ENCODE data around the gene HOXD12.

Gene HOXD12

DNA sequence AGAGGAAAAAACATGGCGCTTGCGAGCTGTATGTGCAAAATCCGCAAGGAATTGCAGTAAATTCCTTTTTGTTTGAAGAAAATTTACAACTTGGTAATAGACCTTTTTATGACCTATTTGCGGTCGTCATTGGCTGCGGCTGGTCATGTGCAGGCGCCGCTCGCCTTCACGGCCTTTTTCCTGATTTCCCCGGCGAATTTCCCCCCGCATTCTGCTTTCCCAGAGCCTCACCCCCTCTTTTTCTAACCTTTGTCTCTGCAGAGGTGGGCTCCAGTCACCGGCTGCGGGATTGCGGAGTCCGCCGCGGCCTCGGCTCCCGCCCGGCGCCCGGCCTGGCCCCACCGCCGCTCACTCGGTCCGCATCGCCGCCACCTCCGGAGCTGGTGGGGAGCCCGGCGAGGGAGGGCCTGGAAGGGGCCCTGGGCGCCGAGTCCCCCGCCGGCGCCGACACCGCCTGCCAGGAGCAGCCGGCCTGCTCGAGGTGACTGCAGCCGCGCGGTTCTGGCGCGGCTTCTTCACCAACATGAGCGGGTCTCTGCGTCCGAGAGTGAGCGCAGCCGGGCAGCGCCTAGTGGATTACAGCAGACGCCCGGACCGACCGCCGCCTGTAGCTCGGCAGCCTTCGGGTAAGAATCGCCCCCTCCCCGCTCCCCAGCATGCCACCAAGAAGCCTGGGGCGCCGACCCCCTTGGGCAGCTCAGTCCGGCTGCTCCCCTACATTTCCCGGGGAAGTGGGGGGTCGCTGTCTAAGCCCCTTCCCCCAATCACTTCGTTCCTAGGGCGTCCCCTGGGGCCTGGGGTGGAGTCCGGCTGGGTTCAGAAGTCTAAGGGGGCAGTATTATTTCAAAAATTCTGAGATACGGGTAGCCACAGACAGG lies 37.0 kb downstream of the HOXD12 start:
- no peak for DNase-seq

DNA sequence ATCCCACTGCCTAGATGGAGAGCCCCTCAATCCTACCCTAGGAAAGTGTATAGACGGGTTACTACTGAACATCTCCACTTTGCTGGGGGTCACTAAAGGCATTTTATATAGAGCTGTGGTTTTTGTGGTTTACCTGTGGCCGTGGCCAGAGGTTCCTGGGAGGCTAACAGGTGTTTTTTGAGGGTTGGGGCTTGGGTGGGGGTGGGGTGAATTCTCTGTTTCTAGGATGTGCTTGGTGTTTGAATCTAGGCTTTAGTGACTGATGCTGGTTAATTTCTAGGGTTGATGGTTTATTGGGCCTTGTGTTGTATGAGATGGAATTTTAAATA lies 37.6 kb downstream of the HOXD12 start:
- no peak for DNase-seq

DNA sequence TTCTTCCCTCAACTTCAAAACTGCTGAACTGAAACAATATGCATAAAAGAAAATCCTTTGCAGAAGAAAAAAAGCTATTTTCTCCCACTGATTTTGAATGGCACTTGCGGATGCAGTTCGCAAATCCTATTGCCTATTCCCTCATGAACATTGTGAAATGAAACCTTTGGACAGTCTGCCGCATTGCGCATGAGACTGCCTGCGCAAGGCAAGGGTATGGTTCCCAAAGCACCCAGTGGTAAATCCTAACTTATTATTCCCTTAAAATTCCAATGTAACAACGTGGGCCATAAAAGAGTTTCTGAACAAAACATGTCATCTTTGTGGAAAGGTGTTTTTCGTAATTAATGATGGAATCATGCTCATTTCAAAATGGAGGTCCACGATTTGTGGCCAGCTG lies 38.3 kb downstream of the HOXD12 start:
- DNase-seq, result no peak

DNA sequence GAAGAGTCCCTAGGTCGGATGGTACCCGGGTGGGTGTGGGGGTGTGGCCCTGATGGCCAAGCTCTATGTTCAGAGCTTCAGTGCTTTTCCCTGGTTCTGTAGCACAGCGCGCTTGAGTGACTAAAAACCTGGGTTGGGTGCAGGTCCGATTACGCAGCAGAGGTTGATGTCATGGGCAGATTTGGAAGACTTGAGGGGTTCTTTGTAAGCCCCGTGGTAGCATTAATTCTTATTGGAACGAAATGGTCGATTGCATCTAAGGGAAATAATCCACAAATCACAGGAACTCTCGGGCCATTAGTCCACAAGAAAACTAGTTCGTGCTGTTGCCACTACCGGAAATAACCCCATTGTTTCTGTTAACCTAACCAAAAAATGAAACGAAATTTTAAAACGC lies 38.9 kb downstream of the HOXD12 start:
- no peak for DNase-seq

DNA sequence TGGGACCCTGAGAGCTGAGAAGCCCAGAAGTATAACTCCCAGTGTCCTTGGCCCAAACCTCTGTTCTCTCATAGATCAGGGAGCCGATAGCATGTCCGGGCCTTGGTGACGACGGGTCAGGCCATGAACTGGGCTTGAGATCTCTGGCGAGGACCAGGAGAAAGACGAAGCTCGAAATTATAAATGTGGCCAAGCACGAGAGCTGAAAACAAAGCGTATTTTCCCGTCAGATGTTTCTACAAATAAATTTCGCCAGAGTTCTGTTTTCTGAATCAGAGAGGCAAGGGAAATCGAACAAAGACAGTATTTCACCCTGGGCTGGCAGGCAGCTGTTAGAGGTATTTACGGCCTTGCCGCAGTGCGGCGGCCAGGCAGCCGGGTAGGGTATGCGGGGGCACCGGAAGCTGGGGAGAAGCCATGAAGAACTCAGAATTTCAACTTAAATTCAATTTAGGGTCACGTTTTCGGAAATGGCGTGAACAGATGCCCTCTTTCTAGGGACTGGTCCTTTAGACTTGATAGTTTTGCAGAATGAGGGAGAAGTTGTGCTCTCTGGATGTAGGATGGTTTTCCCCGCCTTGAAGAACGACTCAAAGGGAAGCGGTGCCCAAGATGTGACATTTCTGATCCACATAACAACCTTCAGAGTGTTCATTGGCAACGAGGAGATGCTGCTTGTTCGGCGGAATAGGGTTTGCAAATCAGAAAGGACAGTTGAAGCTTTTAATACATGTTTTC lies 39.5 kb downstream of the HOXD12 start:
- DNase-seq, result no peak

DNA sequence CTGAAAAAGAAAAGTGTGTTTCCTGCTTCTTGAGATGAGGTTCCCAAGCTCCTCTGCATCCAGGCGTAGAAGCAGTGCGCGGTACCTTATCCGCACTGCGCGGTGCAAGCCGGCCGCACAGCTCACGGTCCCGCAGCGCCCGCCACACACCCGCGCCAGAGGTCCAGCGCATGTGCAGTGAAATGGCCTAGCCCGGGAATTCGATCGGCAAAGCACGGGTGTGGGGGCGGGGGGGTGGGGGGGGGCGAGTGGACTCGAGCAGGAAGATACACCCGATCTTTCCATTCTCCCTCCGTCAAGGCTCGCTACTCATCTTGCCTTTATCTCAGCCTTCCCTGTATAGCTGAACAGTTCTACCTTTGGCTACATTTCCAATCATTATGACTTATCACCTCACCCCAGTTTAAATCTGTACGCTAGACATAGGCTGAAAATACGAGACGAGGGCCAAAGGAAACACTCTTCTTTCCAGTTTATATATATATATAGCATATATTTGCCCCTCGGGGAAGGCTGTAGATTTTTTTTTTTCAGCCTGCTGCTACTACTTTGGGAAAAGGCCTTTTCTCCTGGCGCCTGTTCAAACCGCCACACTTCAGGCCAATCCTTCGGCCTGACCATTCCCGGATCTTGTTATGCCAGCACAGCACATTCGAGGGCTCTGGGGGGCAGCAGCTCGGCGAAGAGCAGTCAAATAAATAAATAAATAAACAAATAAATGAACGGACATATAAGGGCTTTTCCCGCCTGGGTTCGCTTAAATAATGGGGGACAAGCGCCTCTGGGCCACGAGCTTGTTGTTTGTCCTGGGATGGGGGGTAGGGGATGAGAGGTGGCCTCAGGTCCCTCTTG lies 40.3 kb downstream of the HOXD12 start:
- no peak for DNase-seq

DNA sequence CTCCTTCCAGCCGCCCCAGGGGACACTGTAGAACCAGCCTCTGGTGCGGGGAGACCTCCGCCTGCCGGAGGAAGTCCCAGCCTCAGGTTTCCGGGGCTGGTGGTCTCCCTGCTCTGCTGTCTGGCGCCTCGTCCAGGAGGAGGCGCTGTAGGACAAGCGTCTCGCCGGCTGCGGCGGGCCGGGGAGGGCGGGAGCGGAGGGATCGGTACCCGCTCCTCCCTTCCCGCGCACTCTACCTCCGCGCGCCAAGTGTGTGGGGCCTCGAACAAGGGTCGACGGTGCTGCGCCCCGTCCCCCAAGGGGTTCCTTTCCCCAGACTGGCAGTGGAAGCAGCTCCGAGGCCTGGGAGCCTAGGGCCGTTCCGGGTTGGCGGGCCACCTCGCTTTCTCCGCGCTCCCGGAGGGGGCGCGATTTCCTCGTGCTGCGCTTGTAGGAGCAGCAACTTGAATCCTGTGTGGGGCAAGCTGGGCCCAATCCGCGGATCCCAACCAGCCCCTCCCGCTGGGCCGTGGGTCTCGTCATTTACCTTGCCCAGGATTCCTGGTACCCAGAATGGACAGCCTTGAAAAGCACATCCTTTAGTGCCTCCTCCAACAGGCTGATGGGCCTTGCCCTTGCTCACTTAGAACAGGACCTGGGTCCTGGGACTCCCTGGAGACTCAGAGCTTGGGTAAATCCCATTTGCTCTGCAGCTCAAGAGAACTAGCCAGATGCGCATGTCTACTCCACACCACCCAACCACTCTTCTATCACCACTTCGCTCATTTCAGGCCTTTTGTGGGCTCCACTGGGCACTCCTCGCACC lies 41.1 kb downstream of the HOXD12 start:
- DNase-seq, result no peak

DNA sequence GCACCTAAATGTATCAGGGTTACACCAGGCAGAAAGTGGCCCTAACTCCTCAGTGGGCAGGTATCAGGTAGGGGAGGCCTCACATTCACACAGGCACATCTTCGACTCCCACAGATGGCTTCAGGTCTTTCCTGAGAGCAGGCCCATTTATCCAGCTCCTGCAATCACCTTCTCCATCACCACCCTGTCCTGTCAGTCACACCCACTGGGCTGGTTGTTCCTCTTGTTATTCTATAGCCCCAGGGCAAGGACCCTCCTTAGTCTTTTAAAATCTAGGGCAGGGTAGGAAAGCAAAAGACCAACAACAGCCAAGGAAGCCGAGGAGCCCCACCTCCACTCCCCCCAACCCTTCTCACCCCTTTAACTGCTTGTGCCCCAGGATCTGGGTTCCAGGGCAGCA lies 42.7 kb downstream of the HOXD12 start:
- DNase-seq, result no peak

DNA sequence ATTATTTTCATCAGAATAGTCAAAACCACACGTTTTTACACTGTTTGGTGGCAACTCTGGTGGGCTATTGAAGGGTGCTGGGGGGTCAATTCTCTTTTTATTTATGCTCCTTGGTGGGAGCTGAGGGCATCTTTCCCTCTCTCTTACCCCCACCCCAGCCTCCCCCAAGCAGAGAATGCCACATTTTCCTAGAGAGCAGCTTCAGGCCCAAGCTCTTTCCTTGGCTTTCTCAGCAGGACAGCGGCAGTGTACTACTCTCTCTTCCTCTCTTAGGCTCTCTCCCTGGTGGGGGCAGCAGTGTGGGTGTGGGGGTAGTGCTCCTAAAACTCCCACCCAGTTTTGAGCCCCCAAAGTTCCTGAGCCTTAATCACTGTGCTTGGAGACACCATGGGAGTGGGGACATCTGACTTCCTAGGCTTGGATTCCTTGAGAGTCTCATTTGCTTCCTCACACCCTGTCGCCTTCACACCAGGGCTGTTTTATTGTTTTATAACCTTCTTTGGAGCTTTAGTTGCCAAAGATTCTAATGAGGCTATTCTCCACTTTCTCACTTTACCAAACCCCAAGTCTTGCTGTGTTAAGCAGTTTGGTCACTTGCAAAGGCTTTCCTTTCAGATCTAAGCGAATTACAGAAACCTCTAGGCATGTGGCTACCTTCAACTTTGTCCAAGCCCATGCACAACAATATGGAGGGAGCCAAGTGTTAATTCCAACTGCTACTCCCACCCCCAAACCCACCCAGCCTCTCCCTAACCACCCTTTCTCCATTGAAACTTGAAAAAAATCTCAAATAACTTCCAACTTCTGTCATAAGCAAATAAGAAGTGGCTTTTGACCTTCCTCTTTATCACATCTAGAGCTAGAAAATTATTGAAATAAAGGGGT lies 45.7 kb downstream of the HOXD12 start:
- no peak for DNase-seq

DNA sequence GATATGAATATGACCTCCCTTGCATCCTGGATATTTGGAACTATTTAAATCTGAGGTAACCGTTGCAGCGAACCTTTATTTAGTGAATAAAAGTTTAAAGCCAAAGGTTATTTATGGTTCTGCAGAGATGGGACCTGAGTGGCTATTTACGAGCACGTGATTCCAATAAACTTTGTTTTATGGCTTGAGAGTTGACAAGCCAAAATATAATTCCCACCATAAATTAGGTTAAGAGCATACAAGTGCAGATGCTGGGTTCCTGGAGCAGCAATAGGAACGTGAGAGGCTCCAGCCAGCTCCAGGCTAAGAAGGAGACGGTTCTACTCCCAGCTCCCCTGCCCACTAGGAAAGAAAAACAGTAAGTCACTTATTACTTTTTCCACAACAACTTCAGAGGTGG lies 46.5 kb downstream of the HOXD12 start:
- no peak for DNase-seq

DNA sequence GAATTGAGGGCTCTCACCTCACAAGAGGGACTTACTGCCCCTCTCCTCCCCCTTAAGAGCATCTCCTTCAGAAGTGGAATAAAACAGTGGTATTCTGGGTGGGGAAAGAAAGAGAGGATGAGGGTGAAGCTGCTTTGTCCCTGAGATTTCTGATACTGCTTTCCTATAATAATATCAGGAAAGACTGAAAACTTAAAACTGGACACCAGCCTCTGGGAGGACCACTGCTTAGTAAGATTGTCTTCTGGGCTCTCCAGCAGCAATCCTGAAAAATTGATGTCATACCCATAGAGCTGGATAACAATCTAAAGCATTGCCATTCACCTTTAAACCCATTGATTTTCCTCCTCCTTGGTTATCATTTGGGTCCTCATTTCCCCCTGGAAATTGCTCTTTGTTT lies 47.0 kb downstream of the HOXD12 start:
- DNase-seq, result no peak

DNA sequence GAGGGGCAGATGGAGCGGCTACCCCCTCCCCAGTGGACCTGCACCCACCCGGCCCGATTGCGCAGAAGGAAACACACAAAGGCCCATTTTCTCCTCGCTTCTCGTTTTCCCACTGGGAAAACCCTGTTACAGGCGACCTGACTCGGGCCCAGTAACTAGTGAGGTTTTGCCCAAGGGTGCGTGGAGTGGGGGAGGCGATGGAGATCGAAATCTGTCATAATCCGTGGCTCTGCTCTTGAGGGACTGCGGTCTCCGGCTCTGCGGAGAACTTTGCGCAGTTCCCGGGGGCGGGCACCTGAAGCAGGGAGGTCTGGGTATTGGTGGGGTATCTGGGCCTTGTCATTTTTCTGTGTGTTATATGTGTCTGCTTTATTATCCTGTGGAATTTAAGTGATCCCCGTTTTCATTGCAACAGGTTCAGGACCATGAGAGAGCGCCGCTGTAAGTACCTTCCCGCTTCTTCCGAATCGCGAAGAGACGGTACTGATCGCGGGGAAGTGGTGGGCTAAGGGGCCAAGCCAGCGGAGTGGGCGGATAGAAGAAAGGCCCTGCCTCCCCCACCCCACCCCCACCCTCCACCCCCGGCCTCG lies 47.7 kb downstream of the HOXD12 start:
- no peak for DNase-seq

DNA sequence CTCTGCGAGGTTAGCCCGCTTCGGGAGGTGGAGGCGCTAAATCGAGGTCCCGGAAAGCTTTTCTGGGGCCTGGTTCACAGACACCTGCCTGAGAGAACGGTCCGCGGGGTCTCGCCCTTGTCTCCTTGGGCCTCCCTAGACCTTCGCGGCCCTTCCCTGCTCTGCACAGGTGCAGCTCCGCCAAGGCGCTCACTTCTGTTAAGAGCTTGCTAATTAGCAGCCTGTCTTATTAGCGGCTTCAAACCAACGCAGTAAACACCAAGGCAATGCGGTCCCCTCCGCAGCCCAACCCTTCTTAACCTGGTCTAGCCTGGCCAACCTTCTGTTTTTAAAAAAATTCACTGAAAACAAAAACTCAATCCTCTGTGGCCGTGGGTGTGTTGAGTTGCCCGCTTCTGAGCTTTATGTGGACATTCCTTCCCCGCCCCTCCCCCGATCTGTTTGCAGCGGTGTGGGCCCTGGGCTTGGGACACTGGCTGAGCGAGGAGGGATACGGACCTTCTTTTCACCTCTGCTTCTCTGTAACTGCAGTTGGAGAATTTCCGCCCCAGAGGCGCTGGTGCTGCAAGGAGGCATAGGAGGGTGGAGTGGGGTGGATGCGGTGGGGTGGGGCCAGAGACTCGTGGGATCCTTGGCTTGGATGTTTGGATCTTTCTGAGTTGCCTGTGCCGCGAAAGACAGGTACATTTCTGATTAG lies 48.4 kb downstream of the HOXD12 start:
- DNase-seq, result no peak

DNA sequence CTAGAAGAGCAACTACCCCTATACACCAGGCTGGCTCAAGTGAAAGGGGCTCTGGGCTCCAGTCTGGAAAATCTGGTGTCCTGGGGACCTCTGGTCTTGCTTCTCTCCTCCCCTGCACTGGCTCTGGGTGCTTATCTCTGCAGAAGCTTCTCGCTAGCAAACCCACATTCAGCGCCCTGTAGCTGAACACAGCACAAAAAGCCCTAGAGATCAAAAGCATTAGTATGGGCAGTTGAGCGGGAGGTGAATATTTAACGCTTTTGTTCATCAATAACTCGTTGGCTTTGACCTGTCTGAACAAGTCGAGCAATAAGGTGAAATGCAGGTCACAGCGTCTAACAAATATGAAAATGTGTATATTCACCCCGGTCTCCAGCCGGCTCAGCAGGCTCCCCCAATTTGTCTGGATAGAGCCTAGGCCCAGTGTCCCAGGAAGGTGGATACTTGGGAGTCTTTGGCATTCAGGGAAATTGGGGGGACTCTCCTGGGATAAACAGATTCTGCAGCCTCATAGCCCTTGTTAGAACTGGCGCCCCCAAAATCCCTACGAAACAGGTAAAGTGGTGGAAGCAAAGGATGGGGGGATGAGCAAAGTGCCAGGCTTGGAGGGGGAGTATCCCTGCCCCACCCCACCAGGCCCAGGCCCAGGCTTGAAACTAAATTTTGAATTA lies 49.3 kb downstream of the HOXD12 start:
- DNase-seq, result no peak

DNA sequence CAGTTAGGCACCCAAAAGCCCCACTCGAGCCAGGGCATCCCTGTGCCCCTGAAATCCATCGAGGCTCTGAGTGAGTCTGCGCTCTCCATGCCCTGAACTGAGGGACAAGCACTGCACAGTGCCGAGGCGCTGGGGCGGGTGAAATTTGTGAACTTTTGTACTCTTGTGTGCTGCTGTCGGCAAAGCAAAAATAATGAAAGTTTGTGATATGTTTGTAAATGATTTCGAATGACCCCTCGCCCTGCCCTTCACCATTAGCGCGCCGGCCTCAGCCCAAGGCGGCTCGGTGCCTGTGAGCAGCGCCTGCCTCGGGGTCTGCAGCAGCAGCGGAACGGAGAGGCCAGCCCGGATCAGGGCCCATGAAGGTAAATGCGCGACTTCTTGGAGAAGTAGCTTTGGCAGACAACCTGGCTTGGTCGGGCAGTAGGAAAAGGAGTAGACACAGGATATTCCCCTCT lies 49.9 kb downstream of the HOXD12 start:
- no peak for DNase-seq

DNA sequence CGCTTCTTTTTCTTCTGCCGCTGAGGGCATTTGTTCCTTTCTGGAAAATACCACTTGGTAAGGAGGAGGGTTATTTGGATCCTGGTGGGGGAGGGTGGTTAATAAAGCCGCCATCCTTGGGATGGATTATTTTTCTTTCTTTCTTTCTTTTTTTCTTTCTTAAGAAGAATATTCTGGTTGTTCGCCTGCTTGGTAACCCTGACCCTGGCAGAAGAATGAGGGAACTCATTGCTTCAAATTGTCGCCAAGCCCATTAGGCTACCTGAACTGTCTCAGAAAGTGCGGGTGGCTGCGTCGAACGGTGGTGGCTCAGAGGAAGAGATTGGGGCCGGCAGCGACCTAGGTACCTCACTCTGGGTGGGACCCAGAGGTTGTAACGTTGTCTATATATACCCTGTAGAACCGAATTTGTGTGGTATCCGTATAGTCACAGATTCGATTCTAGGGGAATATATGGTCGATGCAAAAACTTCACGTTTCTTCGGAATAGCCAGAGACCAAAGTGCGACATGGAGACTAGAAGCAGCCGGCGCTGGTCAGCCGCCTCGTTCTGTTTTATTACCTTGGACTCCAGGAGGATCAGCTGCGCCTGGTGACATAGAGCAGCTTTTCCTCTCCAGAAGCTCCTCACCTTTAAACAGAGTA lies 50.5 kb downstream of the HOXD12 start:
- DNase-seq, result no peak

DNA sequence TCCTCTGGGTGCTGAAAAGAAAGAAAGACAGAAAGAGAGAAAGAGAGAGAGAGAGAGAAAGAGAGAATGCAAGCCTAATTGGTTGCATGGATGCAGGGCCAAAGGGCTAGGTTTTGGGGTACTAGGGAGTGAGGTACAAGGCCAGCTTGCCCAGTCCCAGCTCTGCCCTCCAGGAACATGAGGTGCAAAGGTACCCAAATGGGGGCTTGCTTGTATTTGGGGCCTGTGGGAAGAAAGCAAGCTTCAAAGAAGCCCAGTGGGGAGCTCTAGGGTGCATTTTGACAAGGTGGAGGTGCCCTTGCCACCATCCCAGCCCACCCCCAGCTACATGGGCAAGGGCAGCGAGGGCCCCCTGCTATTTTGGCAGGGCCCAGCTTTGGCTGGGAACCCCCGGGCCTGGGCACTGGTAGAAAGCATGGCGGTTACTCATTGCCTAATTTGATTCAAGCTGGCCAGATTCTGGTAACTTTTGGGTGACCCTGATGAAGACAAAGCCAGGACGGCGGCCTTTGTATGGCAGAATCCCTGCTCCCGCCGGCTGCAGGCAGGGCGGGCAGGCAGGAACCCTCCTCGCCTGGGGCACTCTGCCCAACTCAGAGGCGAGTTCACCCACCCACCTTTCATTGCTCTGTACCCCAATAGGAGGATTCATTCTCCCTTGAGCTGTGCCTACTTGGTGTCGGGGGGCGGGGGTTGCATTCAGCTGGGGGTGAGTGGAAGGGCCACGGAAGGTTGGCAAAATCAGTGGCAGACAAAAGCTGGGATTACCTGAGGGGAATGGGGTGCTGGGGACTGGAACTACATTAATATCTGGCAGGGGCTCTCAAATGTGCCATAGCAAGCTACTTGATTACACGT lies 51.2 kb downstream of the HOXD12 start:
- DNase-seq, result no peak

All from NCI-H510A (cell line).